Measurements from ENCODE around the gene DOCK4.

DNA sequence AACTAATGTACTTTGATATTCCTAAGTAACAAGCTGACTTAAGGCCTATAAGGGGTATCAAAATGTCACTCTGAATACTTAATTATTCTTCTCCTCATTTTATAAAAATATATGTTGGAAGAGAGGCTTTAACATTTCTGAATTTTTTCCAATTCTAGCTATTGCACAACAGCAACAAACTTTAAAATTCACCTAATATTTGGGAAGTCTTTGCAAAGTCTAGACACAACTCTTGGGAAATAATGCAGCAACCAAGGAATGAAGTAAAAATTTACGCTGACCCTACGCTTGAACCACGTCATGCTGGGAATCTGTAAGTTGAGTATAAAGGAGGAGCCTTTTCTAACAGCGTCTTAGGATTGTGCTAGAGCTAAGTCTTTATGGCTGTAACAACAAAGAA lies 400.0 kb downstream of the DOCK4 start:
- TF ChIP-seq, protein P1, sequence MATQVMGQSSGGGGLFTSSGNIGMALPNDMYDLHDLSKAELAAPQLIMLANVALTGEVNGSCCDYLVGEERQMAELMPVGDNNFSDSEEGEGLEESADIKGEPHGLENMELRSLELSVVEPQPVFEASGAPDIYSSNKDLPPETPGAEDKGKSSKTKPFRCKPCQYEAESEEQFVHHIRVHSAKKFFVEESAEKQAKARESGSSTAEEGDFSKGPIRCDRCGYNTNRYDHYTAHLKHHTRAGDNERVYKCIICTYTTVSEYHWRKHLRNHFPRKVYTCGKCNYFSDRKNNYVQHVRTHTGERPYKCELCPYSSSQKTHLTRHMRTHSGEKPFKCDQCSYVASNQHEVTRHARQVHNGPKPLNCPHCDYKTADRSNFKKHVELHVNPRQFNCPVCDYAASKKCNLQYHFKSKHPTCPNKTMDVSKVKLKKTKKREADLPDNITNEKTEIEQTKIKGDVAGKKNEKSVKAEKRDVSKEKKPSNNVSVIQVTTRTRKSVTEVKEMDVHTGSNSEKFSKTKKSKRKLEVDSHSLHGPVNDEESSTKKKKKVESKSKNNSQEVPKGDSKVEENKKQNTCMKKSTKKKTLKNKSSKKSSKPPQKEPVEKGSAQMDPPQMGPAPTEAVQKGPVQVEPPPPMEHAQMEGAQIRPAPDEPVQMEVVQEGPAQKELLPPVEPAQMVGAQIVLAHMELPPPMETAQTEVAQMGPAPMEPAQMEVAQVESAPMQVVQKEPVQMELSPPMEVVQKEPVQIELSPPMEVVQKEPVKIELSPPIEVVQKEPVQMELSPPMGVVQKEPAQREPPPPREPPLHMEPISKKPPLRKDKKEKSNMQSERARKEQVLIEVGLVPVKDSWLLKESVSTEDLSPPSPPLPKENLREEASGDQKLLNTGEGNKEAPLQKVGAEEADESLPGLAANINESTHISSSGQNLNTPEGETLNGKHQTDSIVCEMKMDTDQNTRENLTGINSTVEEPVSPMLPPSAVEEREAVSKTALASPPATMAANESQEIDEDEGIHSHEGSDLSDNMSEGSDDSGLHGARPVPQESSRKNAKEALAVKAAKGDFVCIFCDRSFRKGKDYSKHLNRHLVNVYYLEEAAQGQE (IDR thresholded peaks at IDR 0.05) = no peak
- TF ChIP-seq, protein P2, sequence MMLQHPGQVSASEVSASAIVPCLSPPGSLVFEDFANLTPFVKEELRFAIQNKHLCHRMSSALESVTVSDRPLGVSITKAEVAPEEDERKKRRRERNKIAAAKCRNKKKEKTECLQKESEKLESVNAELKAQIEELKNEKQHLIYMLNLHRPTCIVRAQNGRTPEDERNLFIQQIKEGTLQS (IDR thresholded peaks at IDR 0.05) = no peak
- TF ChIP-seq, protein P3, sequence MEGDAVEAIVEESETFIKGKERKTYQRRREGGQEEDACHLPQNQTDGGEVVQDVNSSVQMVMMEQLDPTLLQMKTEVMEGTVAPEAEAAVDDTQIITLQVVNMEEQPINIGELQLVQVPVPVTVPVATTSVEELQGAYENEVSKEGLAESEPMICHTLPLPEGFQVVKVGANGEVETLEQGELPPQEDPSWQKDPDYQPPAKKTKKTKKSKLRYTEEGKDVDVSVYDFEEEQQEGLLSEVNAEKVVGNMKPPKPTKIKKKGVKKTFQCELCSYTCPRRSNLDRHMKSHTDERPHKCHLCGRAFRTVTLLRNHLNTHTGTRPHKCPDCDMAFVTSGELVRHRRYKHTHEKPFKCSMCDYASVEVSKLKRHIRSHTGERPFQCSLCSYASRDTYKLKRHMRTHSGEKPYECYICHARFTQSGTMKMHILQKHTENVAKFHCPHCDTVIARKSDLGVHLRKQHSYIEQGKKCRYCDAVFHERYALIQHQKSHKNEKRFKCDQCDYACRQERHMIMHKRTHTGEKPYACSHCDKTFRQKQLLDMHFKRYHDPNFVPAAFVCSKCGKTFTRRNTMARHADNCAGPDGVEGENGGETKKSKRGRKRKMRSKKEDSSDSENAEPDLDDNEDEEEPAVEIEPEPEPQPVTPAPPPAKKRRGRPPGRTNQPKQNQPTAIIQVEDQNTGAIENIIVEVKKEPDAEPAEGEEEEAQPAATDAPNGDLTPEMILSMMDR (IDR thresholded peaks at IDR 0.05; ENCODE audit: low read depth, low read length, missing input control) = no peak
- no peak for TF ChIP-seq TAF1 (conservative IDR thresholded peaks at IDR 0.05)
- no peak for TF ChIP-seq NR2F2 (IDR thresholded peaks at IDR 0.05)
- TF ChIP-seq RAD21 (IDR thresholded peaks at IDR 0.05) = no peak
- TF ChIP-seq FOXA2 (IDR thresholded peaks at IDR 0.05) = no peak
- TF ChIP-seq FOXA1 (IDR thresholded peaks at IDR 0.05) = no peak
- TF ChIP-seq, protein P4, sequence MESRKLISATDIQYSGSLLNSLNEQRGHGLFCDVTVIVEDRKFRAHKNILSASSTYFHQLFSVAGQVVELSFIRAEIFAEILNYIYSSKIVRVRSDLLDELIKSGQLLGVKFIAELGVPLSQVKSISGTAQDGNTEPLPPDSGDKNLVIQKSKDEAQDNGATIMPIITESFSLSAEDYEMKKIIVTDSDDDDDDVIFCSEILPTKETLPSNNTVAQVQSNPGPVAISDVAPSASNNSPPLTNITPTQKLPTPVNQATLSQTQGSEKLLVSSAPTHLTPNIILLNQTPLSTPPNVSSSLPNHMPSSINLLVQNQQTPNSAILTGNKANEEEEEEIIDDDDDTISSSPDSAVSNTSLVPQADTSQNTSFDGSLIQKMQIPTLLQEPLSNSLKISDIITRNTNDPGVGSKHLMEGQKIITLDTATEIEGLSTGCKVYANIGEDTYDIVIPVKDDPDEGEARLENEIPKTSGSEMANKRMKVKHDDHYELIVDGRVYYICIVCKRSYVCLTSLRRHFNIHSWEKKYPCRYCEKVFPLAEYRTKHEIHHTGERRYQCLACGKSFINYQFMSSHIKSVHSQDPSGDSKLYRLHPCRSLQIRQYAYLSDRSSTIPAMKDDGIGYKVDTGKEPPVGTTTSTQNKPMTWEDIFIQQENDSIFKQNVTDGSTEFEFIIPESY (IDR thresholded peaks at IDR 0.05) = no peak

All from liver (tissue), 3 donors.